GM12878 (cell line): ENCODE data around the gene REV1. TPM values are rescaled to one million over a fixed set of nuclear protein-coding genes. Genes with fewer than 3 reads are reported as not detected.

ENCODE experiments used
- ATAC-seq: fragments of 200-7000 bp; cut with Tn5 transposase; 3 replicates; pipeline ENCODE4 v1.9.1; 2020; ENCODE audit warnings: mild to moderate bottlenecking, moderate library complexity
- BruUV-seq: library from RNA; stranded (reverse); fragments of 400-500 nt; replicated peaks from 2 replicates; lab custom pipeline; 2021; lab: Mats Ljungman, UMichigan
- CTCF ChIA-PET: fragments of 300-600 bp; sonication (Branson Sonifier 250); formaldehyde crosslinking; extraction: SDS; loops from one replicate; lab custom pipeline; 2021; ENCODE audit warnings: inconsistent platforms; lab: Yijun Ruan, JAX
- POLR2A ChIA-PET: fragments of 350-600 bp; formaldehyde crosslinking; extraction: SDS; loops from one replicate; lab custom pipeline; 2021; ENCODE audit warnings: inconsistent platforms; lab: Charles Lee
- RAD21 ChIA-PET: fragments of 300-600 bp; sonication (Branson Sonifier 250); formaldehyde crosslinking; loops from one replicate; lab custom pipeline; 2023; ENCODE audit warnings: antibody characterized with exemption; ENCODE audit not compliant: unreplicated experiment; lab: Charles Lee
- SMC1A ChIA-PET: fragments of 300-600 bp; sonication (Branson Sonifier 250); formaldehyde crosslinking; loops from one replicate; lab custom pipeline; 2023; ENCODE audit not compliant: unreplicated experiment, uncharacterized antibody; lab: Charles Lee
- DNase-seq: peaks from one replicate; pipeline ENCODE4 v3.0.0-alpha.2; 2011; ENCODE audit warnings: low read depth, low spot score
- FAIRE-seq: peaks from 3 replicates; lab custom pipeline; 2011; peaks lifted over from hg19 to GRCh38; lab: Jason Lieb, UNC
- H2AFZ ChIP-seq: 2 replicates; pipeline ENCODE4 v1.6.0; 2011; ENCODE audit warnings: low read depth, low read length, control low read depth; ENCODE audit not compliant: control insufficient read depth
- H3K27ac ChIP-seq: 2 replicates; pipeline ENCODE4 v1.5.1; 2011; ENCODE audit warnings: control low read depth; ENCODE audit not compliant: control insufficient read depth, insufficient read depth
- H3K27me3 ChIP-seq, 2 experiments: replicated peaks in 1 of 2; 2 replicates each; pipeline versions ENCODE4 v1.6.0 to v1.6.1; 2011; ENCODE audit warnings: low read length in 1 of 2; ENCODE audit not compliant: control insufficient read depth in 2 of 2, insufficient read depth in 2 of 2
- H3K36me3 ChIP-seq, 2 experiments: 2 replicates each; pipeline ENCODE4 v1.5.1; 2011; ENCODE audit warnings: low read length in 1 of 2; ENCODE audit not compliant: control insufficient read depth in 2 of 2, insufficient read depth in 2 of 2
- H3K4me1 ChIP-seq: 2 replicates; pipeline ENCODE4 v1.6.1; 2011; ENCODE audit warnings: mild to moderate bottlenecking, low read length, moderate library complexity, mixed read lengths; ENCODE audit not compliant: control insufficient read depth, insufficient read depth
- H3K4me2 ChIP-seq: 2 replicates; pipeline ENCODE4 v1.6.0; 2011; ENCODE audit warnings: control low read depth; ENCODE audit not compliant: control insufficient read depth, insufficient read depth
- H3K4me3 ChIP-seq: fragments of 200-600 bp; sonication (generic); 2 replicates; pipeline ENCODE4 v1.5.1; 2016
- H3K79me2 ChIP-seq: 2 replicates; pipeline ENCODE4 v1.6.0; 2011; ENCODE audit warnings: low read length; ENCODE audit not compliant: control insufficient read depth, insufficient read depth
- H3K9ac ChIP-seq: 2 replicates; pipeline ENCODE4 v1.8.0; 2011; ENCODE audit warnings: low read length, control low read depth, mixed read lengths; ENCODE audit not compliant: control insufficient read depth, insufficient read depth
- H3K9me3 ChIP-seq: replicated peaks from 3 replicates; pipeline ENCODE4 v1.5.1; 2011; ENCODE audit warnings: mild to moderate bottlenecking, low read length; ENCODE audit not compliant: control insufficient read depth, insufficient read depth
- H4K20me1 ChIP-seq: 2 replicates; pipeline ENCODE4 v1.6.0; 2011; ENCODE audit not compliant: control insufficient read depth, insufficient read depth
- ATF2 ChIP-seq: IDR thresholded peaks from 2 replicates; pipeline ENCODE4 v1.6.1; 2012; ENCODE audit warnings: low read length, inconsistent platforms
- RCOR1 ChIP-seq: conservative IDR thresholded peaks from 2 replicates; pipeline ENCODE4 v1.6.1; 2012; ENCODE audit warnings: low read depth, low read length, improper control_type of control experiment
- WGBS: methylation state at CpG from one replicate; pipeline ENCODE4 v1.1.6; 2016; ENCODE audit warnings: low lambda C conversion rate; ENCODE audit not compliant: insufficient replicate concordance, insufficient coverage; ENCODE audit errors: missing lambda C conversion rate; 5-methylcytosine and 5-hydroxymethylcytosine counted together
- in situ Hi-C: fragments of 300-500 bp; cut with MboI; formaldehyde crosslinking; loops from 9 replicates; pipeline ENCODE4 v1.14.3; 2018; ENCODE audit warnings: mixed read lengths
- intact Hi-C: fragments of 100-400 bp; cut with micrococcal nuclease; formaldehyde crosslinking; loops from one replicate; pipeline ENCODE4 v1.14.2; 2022; ENCODE audit not compliant: unreplicated experiment
- polyA plus RNA-seq, 11 experiments: library from polyadenylated mRNA; depleted of rRNA in 4 of 11; unstranded in 6 of 11; stranded (reverse) in 5 of 11; fragments of >200 nt; fragmentation: Nextera tagmentation in 4 of 11; fragmentation: Illumina TruSeq in 1 of 11; extraction: Ambion mirVana in 4 of 11; extraction: Trizol in 1 of 11; gene quantifications; 1 replicate in 1 of 11; 2 replicates in 10 of 11; pipeline versions ENCODE4 v1.2.1 to v1.2.3, GENCODE V29; 2011 to 2016; ENCODE audit warnings: inconsistent platforms in 2 of 11, missing spikeins in 2 of 11, low read depth in 1 of 11
- total RNA-seq, 4 experiments: library from RNA; depleted of rRNA in 3 of 4; stranded (reverse); fragments of >200 nt in 3 of 4; fragmentation: Illumina TruSeq in 1 of 4; extraction: Trizol in 1 of 4; gene quantifications; 2 replicates each; pipeline versions ENCODE4 v1.2.1 to v1.2.3, GENCODE V29; 2013 to 2021

REV1 gene
- total and polyA plus RNA-seq, 10 of the 15 experiments (the other 5 are each of a cell fraction or from before 2014, with no cell fraction given), result 11.3 to 46.8 (median 29.0) TPM

GRCh38 chr2:99354070-99354469 is 135.7 kb downstream of the REV1 start:
- RAD21 ChIA-PET, result no interaction called here
- DNase-seq (no peak), ATAC-seq (no peak), FAIRE-seq (no peak)
- H3K27me3 ChIP-seq, result no peaks in the 10 kb centered on the region
- BruUV-seq, result no TSS peak
- in situ Hi-C loops (no loop called here), intact Hi-C loops (no loop called here)
- no peak overlapping the region for H3K27ac ChIP-seq
- H2AFZ ChIP-seq, result no peak overlapping the region
- H3K79me2 ChIP-seq, result peaks cover 86% of the 10 kb centered on the region
- SMC1A ChIA-PET, result interaction anchor here (0.8 to 1.3 kb wide), 3 partner anchors 12 to 23 kb away, joined by 3 to 5 read pairs (median 4); no protein-coding TSS in a partner anchor
- no peaks in the 10 kb centered on the region; a peak in 1 of 4 replicates for H3K36me3 ChIP-seq
- no peak overlapping the region for H3K4me2 ChIP-seq
- H3K9ac ChIP-seq, result no peak overlapping the region
- CTCF ChIA-PET, result interaction anchor here (0.8 to 1.3 kb wide), 2 partner anchors 12 to 50 kb away, joined by 3 read pairs; no protein-coding TSS in a partner anchor
- no peaks in the 10 kb centered on the region for H3K9me3 ChIP-seq
- no peak overlapping the region for H3K4me3 ChIP-seq
- TF ChIP-seq ATF2, result no peak
- TF ChIP-seq RCOR1, result no peak
- no peaks in the 10 kb centered on the region for H4K20me1 ChIP-seq
- POLR2A ChIA-PET, result interaction anchor here (0.6 to 0.8 kb wide), 2 partner anchors 11 to 25 kb away, joined by 3 read pairs; no protein-coding TSS in a partner anchor
- 82% methylated on average over 1 of the region's 1 CpG for WGBS
- peaks cover 8% of the 10 kb centered on the region for H3K4me1 ChIP-seq

Other genes with a start within 250 kb of the REV1 start
- not detected in 2 replicates for gene LYG2, start 234.4 kb downstream of the REV1 start, total RNA-seq (2014; rRNA removed)
- gene LYG2, start 234.4 kb downstream of the REV1 start, total RNA-seq (2014; rRNA removed; fragmentation: Illumina TruSeq; extraction: Trizol), result not detected in 2 replicates
- not detected in 2 replicates for gene LYG2, start 234.4 kb downstream of the REV1 start, total RNA-seq (2021)
- gene LYG2, start 234.4 kb downstream of the REV1 start, polyA plus RNA-seq (2011; rRNA removed), result not detected in 2 replicates
- 0.30 TPM in 1 of 2 replicates, not detected in the other for gene LYG2, start 234.4 kb downstream of the REV1 start, polyA plus RNA-seq (2014; fragmentation: Illumina TruSeq; extraction: Trizol)
- under 1 TPM; 0.11 to 0.23 TPM for gene LYG2, start 234.4 kb downstream of the REV1 start, polyA plus RNA-seq (2014; fragmentation: Nextera tagmentation; extraction: Ambion mirVana)
- not detected in 2 replicates for gene LYG2, start 234.4 kb downstream of the REV1 start, polyA plus RNA-seq (2014; rRNA removed)
- gene LYG2, start 234.4 kb downstream of the REV1 start, polyA plus RNA-seq (2016; fragmentation: Nextera tagmentation; extraction: Ambion mirVana), result under 1 TPM; 0.51 to 0.95 TPM
- gene LYG1, start 188.8 kb downstream of the REV1 start, total RNA-seq (2014; rRNA removed), result 0.34 and 0.60 TPM in 2 replicates
- gene LYG1, start 188.8 kb downstream of the REV1 start, total RNA-seq (2014; rRNA removed; fragmentation: Illumina TruSeq; extraction: Trizol), result 0.27 and 0.41 TPM in 2 replicates
- 0.21 TPM in 1 of 2 replicates, not detected in the other for gene LYG1, start 188.8 kb downstream of the REV1 start, total RNA-seq (2021)
- 1.3 TPM in 2 replicates for gene LYG1, start 188.8 kb downstream of the REV1 start, polyA plus RNA-seq (2011; rRNA removed)
- 0.88 and 1.8 TPM in 2 replicates for gene LYG1, start 188.8 kb downstream of the REV1 start, polyA plus RNA-seq (2014; fragmentation: Illumina TruSeq; extraction: Trizol)
- 1 to 10 TPM in 1 of 2 experiments, under 1 TPM in 1; 0.79 to 1.2 TPM for gene LYG1, start 188.8 kb downstream of the REV1 start, polyA plus RNA-seq (2014; fragmentation: Nextera tagmentation; extraction: Ambion mirVana)
- gene LYG1, start 188.8 kb downstream of the REV1 start, polyA plus RNA-seq (2014; rRNA removed), result 0.70 and 0.72 TPM in 2 replicates
- gene LYG1, start 188.8 kb downstream of the REV1 start, polyA plus RNA-seq (2016; fragmentation: Nextera tagmentation; extraction: Ambion mirVana), result under 1 TPM; 0.33 to 0.83 TPM
- 37.4 and 45.4 TPM in 2 replicates for gene TXNDC9, start 153.7 kb downstream of the REV1 start, total RNA-seq (2014; rRNA removed)
- 48.2 and 53.1 TPM in 2 replicates for gene TXNDC9, start 153.7 kb downstream of the REV1 start, total RNA-seq (2014; rRNA removed; fragmentation: Illumina TruSeq; extraction: Trizol)
- 26.6 and 28.8 TPM in 2 replicates for gene TXNDC9, start 153.7 kb downstream of the REV1 start, total RNA-seq (2021)
- 37.0 and 57.1 TPM in 2 replicates for gene TXNDC9, start 153.7 kb downstream of the REV1 start, polyA plus RNA-seq (2011; rRNA removed)
- 48.6 and 56.8 TPM in 2 replicates for gene TXNDC9, start 153.7 kb downstream of the REV1 start, polyA plus RNA-seq (2014; fragmentation: Illumina TruSeq; extraction: Trizol)
- gene TXNDC9, start 153.7 kb downstream of the REV1 start, polyA plus RNA-seq (2014; fragmentation: Nextera tagmentation; extraction: Ambion mirVana), result 100 to 1,000 TPM; 136 to 170 TPM
- 23.0 and 27.0 TPM in 2 replicates for gene TXNDC9, start 153.7 kb downstream of the REV1 start, polyA plus RNA-seq (2014; rRNA removed)
- 10 to 100 TPM; 76.0 to 77.3 TPM for gene TXNDC9, start 153.7 kb downstream of the REV1 start, polyA plus RNA-seq (2016; fragmentation: Nextera tagmentation; extraction: Ambion mirVana)
- 37.6 and 42.0 TPM in 2 replicates for gene EIF5B, start 152.6 kb downstream of the REV1 start, total RNA-seq (2014; rRNA removed)
- gene EIF5B, start 152.6 kb downstream of the REV1 start, total RNA-seq (2014; rRNA removed; fragmentation: Illumina TruSeq; extraction: Trizol), result 33.9 and 38.7 TPM in 2 replicates
- 47.0 and 53.8 TPM in 2 replicates for gene EIF5B, start 152.6 kb downstream of the REV1 start, total RNA-seq (2021)
- gene EIF5B, start 152.6 kb downstream of the REV1 start, polyA plus RNA-seq (2011; rRNA removed), result 21.7 and 22.1 TPM in 2 replicates
- gene EIF5B, start 152.6 kb downstream of the REV1 start, polyA plus RNA-seq (2014; fragmentation: Illumina TruSeq; extraction: Trizol), result 119 and 143 TPM in 2 replicates
- 10 to 100 TPM; 38.2 to 52.4 TPM for gene EIF5B, start 152.6 kb downstream of the REV1 start, polyA plus RNA-seq (2014; fragmentation: Nextera tagmentation; extraction: Ambion mirVana)
- 36.7 and 37.2 TPM in 2 replicates for gene EIF5B, start 152.6 kb downstream of the REV1 start, polyA plus RNA-seq (2014; rRNA removed)
- 10 to 100 TPM; 43.5 to 46.7 TPM for gene EIF5B, start 152.6 kb downstream of the REV1 start, polyA plus RNA-seq (2016; fragmentation: Nextera tagmentation; extraction: Ambion mirVana)